HG02938 (cell line): ENCODE results near the gene GUCD1.
"Not testable (repeated sequence)": the region's sequence is repeated elsewhere in the genome, so short reads cannot be mapped to it uniquely, and the experiment has no call there.

Experiments used
- ATAC-seq: cut with Tn5 transposase; IDR thresholded peaks from one replicate; pipeline ENCODE4 v1.9.1; 2021; ENCODE audit warnings: mild to moderate bottlenecking, moderate library complexity; ENCODE audit not compliant: unreplicated experiment

The GUCD1 gene

GRCh38 chr22:24532075-24532474, 22.9 kb downstream of the GUCD1 start:
- no peak for ATAC-seq

GRCh38 chr22:24530968-24531367, 24.0 kb downstream of the GUCD1 start:
- not testable (repeated sequence) for ATAC-seq

DNA sequence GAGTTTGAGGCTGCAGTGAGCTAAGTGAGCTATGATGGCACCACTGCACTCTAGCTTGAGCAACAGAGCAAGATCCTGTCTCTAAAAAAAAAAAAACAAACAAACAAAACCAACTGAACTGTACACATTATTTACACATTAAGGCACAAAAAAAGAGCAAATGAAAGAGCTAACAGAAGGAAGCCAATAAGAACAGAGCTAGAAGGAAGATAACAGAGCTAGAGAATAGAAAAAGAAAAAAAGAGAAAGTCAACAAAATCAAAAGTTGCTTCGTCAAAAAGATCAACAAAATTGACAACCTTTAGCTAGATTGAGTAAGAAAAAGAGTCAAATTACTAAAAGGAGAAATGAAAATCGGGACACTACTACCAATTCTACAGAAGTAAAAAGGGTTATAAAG, 25.0 kb downstream of the GUCD1 start:
- no peak for ATAC-seq

DNA sequence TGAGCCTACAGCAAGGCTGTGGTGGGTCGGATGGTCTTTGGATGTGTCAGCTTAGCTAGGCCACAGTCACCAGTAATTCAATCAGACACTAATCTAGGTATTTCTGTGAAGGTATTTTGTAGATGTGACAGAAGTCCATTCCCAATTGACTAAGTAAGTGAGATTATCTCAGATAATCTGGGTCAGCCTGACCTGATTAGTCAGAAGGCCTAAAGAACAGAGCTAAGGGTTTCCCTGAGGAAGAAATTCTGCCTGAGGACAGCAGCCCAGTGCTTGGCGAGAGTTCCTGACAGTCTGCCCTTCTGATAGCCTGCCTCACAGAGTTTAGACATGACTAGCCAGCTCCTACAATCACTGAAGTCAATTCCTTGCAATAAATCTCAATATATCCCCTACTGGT, 28.7 kb downstream of the GUCD1 start:
- no peak for ATAC-seq

GRCh38 chr22:24525416-24526037, 29.4 kb downstream of the GUCD1 start:
- ATAC-seq = peak; percentile 72

- no peak for ATAC-seq
These were observed 31.1 kb downstream of the GUCD1 start for GRCh38 chr22:24523873-24524272.

GRCh38 chr22:24521791-24522245, 33.1 kb downstream of the GUCD1 start:
- ATAC-seq = no peak

- no peak for ATAC-seq
These were observed 35.4 kb downstream of the GUCD1 start for GRCh38 chr22:24519496-24519895.

GRCh38 chr22:24518771-24519485, 36.0 kb downstream of the GUCD1 start:
- no peak for ATAC-seq

- no peak for ATAC-seq
These were observed 36.7 kb downstream of the GUCD1 start for GRCh38 chr22:24518228-24518627.

GRCh38 chr22:24517446-24517845, 37.5 kb downstream of the GUCD1 start:
- ATAC-seq = no peak

- ATAC-seq = no peak
These were observed 38.6 kb downstream of the GUCD1 start for GRCh38 chr22:24516301-24516737.

DNA sequence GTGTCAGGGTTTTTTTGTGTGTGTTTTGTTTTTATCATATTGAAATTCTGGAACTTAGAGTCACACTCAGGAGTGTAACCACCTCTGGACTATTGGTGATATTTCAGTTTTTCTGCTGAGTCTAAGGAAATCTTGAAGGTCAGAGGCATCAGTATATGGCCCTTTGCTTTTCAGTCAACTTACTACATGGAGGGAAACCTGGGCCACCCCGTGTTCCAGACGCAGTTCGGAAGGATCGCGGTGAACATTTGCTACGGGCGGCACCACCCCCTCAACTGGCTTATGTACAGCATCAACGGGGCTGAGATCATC, 40.0 kb downstream of the GUCD1 start:
- ATAC-seq = no peak

DNA sequence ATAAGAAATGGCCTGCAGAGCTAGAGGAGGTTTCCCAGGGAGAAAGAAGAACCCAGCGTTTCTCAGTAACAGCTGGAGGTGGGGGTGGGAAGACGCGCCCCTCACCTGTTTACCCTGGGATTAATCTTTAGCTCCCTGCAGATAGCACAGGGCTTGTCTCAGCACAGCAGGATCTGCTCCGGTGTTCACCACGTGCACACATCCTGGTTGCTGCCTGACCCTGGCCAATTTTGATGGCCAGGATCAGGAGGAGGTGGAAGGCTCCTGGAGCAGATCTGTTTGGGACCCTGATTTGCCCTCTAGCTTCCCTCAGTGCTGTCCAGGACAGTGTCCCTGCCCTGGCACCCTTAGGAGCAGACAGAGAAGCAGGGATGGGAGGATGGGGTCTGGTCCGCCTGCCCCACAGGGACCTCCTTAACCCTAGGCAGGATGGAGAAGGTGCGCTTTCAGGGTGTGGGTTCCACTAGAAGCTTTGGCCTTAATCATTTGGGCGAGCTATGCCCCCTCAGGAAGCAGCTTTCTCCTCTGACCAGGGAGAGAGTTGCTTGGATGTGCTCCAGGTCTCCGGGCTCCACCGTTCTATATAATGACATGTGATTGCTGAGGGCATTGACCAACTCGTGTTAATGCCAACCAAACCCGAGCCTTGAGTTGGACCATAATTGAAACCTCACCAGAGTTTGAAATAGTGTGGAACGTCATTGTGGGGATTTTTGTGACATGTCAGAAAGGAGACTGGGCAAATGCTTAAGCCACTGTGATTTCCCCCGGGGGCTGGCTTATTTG, 40.5 kb downstream of the GUCD1 start:
- ATAC-seq = no peak

- no peak for ATAC-seq
These were observed 41.3 kb downstream of the GUCD1 start for GRCh38 chr22:24513378-24514240.

DNA sequence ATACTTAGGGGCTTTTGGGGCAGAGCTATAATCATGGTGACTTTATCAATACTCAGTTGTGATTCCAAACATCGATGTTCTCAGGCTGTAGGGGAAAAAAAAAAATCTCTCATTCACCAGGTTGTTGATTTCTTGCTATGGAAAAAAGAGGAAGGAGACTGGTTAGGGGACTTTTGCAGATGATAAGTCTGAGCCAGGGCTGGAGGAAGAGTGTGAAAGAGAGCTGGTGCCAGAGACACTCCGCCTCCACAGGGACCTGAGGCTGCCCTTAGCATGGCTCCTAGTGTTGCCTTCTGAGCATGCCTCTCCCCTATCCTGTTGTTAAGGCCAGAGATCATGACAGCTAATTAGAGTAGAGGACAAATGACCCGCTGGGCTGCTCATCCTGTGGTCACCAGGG, 42.9 kb downstream of the GUCD1 start:
- no peak for ATAC-seq

DNA sequence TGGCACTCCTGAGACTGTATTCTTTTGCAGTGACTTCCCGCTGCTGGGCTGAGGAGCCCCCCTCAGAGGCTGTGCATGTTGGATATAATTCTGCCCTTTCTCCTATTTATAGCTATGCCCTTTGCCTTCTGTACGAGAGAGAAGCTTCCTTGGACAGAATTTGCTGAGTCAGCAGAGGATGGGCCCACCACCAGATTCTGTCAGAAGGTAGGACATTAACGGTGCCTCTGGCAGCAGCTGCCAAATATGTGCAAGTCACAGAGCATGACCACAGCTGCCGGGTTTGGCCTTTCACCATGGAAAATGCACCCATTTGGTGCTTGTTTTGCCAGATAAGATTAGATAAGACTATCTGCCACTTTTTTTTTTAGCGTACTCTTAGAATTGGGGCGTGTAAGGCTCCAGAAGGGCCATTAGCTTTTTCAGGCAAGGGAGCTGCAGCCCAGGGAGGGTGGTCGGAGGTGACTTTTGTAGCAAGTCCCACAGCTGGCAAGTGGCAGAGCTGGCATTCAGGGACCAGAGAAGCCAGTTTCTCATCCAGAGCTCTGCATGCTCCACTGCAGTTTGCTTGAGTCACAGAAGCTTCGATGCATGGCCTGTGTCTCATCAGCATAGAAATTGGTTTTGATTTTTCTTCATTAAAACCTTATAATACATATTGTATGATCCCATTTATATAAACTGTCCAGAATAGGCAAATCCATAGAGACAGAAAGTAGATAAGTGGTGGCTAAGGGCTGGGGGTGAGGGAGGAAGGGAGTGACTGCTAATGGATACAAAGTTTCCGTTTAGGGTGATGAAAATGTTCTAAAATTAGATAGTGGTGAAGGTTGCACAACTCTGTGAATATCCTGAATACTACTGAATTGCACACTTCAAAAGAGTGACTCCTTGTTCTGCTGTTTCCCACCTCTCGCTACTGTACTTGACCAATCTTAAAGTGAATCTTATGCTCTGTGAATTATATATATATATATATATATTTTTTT, 44.0 kb downstream of the GUCD1 start:
- no peak for ATAC-seq

DNA sequence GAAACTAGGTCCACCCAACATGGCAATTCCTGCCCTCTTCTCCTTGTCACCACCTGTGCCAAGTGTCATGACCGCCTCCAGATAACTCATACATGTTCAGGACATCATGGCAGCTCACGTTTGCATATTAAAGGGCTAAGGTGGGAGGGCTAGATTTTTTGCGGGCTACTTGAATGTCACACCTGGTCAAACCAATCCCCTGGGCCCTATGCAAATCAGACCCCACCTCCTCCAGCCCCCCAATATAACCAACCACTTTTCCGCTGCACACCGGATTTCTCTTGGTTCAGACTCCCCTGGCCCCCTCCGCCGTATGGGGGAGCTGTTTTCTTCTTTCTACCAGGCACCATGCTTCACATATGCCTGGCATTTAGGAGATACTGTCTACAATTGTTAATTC, 47.2 kb downstream of the GUCD1 start:
- no peak for ATAC-seq

DNA sequence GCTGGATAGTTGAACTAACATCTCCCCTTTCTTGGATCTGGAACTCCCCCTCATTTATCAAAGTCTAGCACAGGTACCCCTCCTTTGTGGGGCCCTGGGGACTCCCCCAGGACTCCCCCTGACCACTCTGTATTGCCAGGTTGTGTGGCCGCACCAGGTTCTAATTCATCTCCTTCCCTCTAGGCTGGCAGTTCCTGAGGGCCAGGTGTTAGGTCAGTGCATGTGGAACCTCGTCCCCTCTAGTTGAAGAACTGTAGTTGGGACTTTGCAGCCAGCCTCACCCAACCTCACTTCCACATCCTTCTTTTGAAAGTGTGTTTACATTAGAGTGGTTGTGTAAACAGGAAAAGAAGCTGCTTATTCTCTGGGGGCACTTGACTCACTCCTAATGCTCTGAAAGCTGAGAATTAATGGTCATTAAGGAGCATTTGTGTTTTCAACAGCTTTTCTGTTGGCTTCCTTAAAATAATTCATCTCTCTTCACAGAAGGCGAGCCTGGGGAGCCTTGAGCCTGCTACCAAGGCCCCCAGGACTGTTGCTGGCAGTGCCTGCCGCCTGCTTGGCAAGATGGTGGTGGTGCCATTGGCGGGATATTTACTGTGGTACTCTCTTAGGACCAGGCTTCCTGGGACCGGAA, 48.0 kb downstream of the GUCD1 start:
- no peak for ATAC-seq
